CD4-positive, alpha-beta T cell treated with Interleukin-2 at 100 ng/mL for 4 hours (primary cell): Measurements from ENCODE around the gene ADAMTS15.

Experiments used
- DNase-seq: peaks from one replicate; pipeline ENCODE4 v3.0.0-alpha.2; 2020; ENCODE audit warnings: low spot score

Gene ADAMTS15

DNA sequence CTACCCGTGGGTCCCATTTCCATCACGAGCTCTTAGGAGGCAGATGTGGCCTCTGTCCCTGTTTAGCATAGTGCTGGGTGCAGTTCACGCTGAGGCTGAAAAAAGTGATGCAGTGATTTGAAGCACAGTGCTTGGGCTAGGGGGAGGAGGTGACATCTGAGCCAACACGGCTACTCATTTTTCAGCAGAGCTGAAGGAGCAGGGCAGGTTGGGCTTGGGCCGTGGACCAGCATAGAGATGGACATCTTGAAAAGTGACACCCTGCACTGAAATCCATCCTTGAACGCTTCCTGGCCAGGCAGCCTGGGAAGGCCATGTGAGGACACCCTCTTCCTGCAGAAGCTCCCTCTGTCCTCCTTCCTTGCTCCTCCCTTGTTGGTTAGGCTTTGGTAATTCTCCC lies 66.4 kb downstream of the ADAMTS15 start:
- DNase-seq = no peak

DNA sequence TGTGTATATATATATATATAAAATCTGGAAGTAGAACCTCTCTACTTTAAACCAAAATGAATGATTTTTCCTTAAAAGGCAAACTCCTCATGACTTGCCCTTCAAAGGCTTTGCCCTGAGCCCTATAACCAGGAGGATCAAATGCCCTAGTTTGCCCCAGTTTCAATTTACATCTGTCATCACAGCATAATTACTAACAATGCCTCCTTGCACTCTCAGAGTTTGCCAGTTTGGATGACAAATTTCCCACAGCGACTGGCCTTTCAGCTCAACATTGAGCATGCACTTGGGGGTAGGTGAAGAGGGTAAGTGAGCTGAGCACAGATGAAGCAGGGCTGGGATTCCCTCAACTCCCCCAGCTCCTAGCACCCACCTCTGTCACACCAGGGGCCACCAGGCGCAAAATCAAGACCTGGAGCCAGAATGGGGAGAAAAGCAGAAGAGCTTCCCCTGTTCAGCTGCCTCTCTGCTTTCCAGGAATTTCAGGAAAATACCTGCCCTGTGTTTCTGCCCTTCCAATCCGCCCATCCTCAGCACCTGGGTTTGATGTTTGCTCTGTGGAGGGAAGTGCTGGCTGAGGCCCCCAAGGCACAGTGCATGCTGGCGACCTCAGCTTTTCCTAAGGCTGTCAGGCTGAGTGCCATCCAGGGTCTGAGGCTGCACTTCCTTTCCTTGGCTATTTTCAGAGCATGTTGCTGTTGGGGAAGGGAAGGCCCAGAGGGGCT lies 67.5 kb downstream of the ADAMTS15 start:
- no peak for DNase-seq

DNA sequence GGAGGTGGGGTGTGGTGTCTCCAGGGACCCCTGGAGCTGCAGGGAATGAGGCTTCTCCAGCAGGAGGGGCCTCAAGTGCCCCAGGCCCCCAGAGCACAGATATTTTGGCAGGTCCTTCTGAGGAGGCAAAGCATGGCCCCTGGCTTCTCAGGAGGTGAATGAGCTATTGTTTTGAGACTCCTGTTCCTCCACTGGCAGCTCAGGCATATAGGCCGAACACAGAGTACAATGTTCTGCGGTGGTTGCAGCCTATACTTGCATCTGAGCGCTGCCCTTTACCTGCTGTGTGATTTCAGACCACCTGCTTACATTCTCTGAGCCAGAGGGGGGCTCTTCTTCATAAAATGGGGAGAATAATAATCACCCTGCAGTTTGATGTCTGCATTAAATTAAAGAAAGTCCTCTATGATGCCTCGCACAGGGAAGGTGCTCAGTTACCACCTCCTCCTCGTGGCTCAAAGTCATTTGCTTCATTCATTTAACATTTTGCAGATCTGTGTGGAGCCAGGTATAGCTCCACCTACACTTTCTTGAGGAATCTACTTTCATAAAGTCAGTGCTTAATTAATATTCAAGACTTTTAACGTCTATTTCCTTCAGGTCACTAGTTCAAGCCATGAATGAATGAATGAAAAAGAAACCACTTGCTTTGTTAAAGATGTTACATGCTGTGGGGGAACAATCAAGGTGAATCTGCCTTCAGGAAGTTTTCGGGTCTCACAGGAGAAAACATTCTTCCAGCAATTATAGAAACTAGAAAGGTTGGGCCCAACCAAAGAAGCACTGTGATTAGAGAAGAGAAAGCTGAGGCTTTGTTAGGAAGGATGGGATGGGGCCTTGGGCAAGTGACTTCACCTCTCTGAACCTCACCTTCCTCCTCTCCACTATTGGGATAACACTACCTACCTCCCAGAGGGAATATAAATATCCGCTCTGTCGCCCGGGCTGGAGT lies 68.4 kb downstream of the ADAMTS15 start:
- no peak for DNase-seq

DNA sequence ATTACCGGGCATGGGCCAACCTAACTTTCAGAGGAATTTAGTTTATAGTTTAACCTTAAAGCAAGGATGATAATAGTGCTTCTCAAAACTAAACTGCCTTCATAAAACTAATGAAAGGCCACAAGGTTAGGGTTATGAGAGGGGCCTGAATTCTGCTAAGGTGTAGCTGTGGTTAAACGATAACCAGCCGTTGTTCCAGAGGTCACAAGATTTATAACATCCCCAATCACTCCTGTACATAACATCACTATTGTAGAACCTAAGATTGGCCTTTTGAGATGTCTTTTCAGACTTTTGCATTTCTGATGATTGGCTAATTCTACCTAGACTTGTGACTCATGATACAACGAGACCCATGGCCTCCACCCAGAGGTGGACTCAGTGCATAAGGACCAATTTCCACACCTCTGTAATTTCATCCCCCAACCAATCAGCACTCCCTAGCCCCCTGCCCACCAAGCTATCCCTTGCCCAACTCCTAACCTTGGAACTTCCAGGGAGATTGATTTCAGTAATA lies 69.8 kb downstream of the ADAMTS15 start:
- no peak for DNase-seq

DNA sequence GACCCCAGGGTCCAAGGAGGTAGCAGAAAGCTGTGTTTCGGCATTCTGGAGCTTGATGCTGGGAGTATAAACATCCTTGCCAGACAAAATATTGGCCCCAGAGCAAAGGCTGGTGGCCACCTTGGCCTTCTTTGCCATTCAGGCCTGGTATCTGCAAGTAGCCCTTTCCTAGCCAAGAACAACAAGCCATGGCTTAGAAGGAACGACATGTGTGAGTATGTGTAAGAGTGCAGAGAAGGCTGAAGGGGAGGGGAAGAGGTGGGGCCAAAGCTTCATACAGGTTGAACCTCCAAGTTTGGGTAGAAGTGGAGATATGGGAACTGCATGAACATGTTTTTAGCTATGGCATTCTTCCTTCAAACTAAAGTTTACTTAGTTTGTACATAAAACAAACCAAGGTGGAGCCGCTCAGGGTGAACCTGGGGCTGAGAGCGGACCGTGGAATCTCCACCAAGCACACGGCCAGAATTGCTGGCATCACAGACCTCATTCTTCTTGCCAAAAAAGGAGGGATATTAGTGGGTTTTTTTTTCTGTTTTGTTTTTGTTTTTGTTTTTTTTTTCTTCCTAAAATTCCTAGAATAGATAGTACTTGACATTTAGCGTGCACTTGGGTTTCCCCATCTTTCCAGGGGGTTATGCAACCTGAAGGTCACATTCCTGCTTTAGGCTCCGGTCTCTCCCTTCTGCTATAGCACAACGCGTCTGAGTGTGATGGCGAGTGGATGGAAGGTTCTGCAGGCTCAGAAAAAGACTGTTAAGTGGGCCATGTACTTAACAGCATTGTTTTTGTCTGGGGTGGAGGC lies 70.9 kb downstream of the ADAMTS15 start:
- no peak for DNase-seq

DNA sequence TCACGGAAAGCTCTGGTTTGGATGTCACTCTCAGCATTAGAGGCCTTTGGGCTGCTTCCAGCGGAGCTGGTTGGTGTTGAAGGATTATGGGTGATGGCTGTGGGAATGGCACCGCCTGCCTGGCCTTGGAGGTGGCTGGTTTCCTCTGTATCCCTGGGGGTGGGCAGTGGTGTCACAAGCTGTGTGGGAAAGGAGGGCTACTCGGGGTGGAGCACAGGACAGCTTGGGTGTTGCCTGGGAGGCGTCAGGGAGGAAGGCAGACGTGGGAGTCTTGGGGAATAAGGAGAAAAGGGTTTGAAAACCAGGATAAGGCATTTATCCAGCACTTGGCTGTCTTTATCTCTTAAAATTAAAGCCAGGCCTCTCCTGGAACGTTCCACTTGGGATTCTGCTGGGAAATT lies 71.8 kb downstream of the ADAMTS15 start:
- no peak for DNase-seq

DNA sequence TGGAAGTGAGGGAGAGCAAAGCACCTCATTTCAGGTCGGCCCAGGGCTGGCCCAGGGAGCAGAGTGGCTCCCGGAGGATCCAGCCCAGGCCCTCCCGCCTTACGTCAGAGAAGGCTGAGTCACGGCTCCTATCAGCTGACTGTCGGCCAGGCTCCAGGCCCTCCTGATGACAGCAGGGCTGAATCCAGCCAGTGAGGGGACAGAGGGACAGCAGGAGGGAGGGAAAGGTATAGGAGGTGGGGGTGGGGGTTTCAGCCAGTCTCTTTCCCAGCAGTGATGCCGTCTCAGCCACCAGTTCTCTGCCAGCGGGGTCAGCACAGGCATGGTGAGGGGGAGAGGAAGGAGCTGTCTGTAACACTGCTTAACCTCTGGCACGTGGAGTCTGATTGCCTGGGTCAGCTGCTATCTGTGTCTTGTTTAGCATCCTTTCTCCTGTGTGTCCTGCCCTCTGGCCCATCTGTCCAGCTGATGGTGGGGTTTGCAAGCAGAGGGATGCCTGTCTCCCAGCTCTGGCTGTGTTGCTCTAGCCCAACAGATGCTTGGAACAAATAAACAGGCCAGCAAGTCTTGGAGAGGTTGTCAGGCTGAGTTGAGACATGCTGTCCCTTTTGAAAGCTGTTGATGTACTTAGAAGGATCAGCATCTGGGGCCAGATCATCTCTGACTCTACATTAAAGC lies 74.0 kb downstream of the ADAMTS15 start:
- DNase-seq = no peak

DNA sequence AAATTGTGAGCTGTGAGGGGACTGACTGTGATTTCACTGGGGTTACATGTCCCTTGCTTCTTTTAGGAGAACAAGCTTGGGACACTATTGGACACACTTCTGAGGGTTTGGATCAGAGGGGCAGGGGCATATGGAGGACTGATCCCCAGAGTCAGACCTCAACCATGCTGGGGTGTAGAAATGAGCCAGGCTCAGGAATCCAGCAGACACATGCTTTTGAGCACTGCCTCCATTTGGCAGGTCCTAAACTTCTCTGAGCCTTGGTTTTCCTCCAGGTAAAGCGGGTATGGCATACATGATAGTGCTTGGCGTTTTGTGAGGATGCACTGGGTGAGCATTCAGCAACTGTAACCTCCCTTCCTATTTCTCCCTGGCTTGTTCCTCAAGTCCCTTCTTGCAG lies 74.7 kb downstream of the ADAMTS15 start:
- DNase-seq = no peak

DNA sequence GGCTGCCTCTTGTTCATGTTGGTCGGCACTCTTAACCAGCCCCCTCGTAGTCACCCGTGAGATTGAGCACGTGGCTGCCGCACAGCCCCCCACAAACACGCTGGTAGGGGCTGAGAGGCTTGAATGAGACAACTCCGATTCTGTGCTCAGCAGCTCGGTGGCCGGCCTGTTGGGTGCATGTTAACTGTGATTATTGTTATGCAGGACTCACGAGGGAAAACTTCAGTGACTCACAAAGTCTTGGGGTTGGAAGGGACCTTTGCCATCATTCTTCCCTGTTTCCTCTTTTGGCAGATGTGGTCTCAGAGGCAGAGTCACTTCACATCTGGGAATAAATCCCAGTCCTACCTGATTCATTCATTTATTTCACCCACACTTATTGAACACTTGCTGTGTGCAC lies 75.2 kb downstream of the ADAMTS15 start:
- DNase-seq = no peak

DNA sequence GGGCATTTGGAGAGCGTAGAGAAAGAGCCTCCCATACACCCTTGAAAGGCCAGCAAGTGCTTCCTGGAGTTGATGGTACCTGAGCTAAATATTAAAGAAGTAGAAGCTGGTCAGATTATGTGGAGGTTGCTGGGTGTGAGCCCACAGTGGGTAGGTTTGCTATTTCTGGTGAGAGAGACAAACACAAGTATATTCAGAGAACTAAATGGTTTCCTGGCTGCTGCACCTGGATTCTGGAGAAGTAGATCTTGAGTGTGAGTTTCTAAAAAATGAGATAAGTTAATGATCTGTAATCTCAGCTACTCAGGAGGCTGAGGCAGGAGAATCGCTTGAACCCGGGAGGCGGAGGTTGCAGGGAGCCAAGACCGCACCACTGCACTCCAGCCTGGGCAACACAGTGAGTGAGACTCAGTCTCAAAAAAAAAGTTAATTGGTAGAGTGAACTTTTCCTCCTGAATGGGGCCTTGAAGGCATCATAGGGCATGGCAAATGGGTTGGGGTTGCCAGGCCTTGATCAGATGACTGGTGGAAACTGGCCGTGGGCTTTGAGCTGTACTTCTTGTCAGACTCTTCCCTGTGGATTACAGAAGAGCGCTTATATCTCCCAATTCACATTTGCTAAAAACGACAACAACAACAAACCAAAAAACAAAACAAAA lies 75.8 kb downstream of the ADAMTS15 start:
- no peak for DNase-seq

DNA sequence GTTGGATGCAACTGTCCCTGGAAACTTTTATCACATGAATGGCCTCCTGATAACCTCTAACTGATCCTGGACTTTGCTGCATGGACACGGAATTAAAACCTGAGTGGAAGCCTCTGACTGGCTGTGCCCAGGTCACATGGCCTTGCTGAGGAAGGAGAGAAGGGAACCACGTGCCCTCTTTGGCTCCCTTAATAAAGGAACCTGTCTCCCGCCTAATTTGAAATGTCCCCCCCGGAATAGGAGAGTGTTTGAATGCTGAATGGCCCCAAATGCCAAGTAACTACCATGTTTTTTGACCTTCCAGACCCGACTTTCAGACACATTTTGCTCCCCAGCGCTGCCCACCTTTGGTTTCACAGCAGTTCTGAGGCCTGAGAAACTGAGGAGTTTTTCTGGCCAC lies 76.9 kb downstream of the ADAMTS15 start:
- DNase-seq = no peak
